OCI-LY3 (cell line): ENCODE results near the gene SLC16A5.

Source experiments
- H2AFZ ChIP-seq: fragments of 200-600, 300-600 bp; shearing (Covaris generic); 2 replicates; pipeline ENCODE4 v1.6.0; 2014; ENCODE audit warnings: antibody characterized with exemption, low read depth, low read length
- H3K27ac ChIP-seq: fragments of 200-600, 300-600 bp; sonication (generic); 2 replicates; pipeline ENCODE4 v1.5.1; 2014; ENCODE audit warnings: mild to moderate bottlenecking, low read length, moderate library complexity, mixed read lengths
- H3K27me3 ChIP-seq: fragments of 200-600, 300-600 bp; sonication (generic); 2 replicates; pipeline ENCODE4 v1.6.1; 2014; ENCODE audit warnings: low read depth, low read length, mixed read lengths
- H3K36me3 ChIP-seq: fragments of 200-600, 300-600 bp; sonication (generic); replicated peaks from 2 replicates; pipeline ENCODE3; 2014; ENCODE audit warnings: low read depth, low read length, mixed read lengths
- H3K4me1 ChIP-seq: fragments of 300-600, 200-600 bp; sonication (generic); 2 replicates; pipeline ENCODE4 v1.6.1; 2014; ENCODE audit warnings: low read length, mixed read lengths
- H3K4me2 ChIP-seq: fragments of 200-600, 300-600 bp; sonication (generic); 2 replicates; pipeline ENCODE4 v1.6.1; 2014; ENCODE audit warnings: low read length, mixed read lengths
- H3K4me3 ChIP-seq: fragments of 300-600, 200-600 bp; sonication (generic); 2 replicates; pipeline ENCODE4 v1.5.1; 2014; ENCODE audit warnings: antibody characterized with exemption, mild to moderate bottlenecking, low read length, moderate library complexity
- H3K79me2 ChIP-seq: fragments of 300-600, 200-600 bp; shearing (Covaris generic); 2 replicates; pipeline ENCODE4 v1.6.1; 2014; ENCODE audit warnings: mild to moderate bottlenecking, low read length, mixed read lengths
- H3K9ac ChIP-seq: fragments of 300-600, 200-600 bp; shearing (Covaris generic); 2 replicates; pipeline ENCODE4 v1.6.0; 2014; ENCODE audit warnings: mild to moderate bottlenecking, low read length, moderate library complexity
- H3K9me3 ChIP-seq: fragments of 200-600, 300-600 bp; shearing (Covaris generic); 2 replicates; pipeline ENCODE4 v1.6.1; 2014; ENCODE audit warnings: low read length, mixed read lengths; ENCODE audit not compliant: insufficient read depth
- H4K20me1 ChIP-seq: fragments of 200-600, 300-600 bp; sonication (generic); 2 replicates; pipeline ENCODE4 v1.6.1; 2016; ENCODE audit warnings: low read length, mixed read lengths; ENCODE audit not compliant: insufficient read depth
- CTCF ChIP-seq: fragments of 200-600, 300-600 bp; sonication (generic); IDR thresholded peaks from 2 replicates; pipeline ENCODE4 v1.5.1; 2014; ENCODE audit warnings: antibody characterized with exemption, low read length, low read depth
- EZH2phosphoT487 ChIP-seq: fragments of 200-600 bp; shearing (Covaris generic); IDR thresholded peaks from 2 replicates; pipeline ENCODE4 v1.6.1; 2018; ENCODE audit warnings: antibody characterized with exemption, mixed run types, low read depth

SLC16A5 gene

GRCh38 chr17:75152922-75153779, 65.4 kb downstream of the SLC16A5 start:
- Histone ChIP-seq H3K27ac (peak overlapping the region; percentile 66), H3K9ac (peak overlapping the region; percentile 79), H3K79me2 (peaks cover 61% of the 10 kb centered on the region), H3K4me1 (peaks cover 27% of the 10 kb centered on the region), H3K27me3 (no peaks in the 10 kb centered on the region), H3K9me3 (no peaks in the 10 kb centered on the region), H3K4me3 (peak overlapping the region; percentile 82), H2AFZ (no peak overlapping the region), H4K20me1 (peaks cover 28% of the 10 kb centered on the region), H3K4me2 (peak overlapping the region; percentile 92), H3K36me3 (peaks cover 16% of the 10 kb centered on the region)
- TF ChIP-seq CTCF (no peak), EZH2phosphoT487 (no peak)

GRCh38 chr17:75153780-75154194, 66.0 kb downstream of the SLC16A5 start:
- peak overlapping the region; percentile 82 for H3K4me3 ChIP-seq
- H3K9ac ChIP-seq, result peak overlapping the region; percentile 79
- peaks cover 21% of the 10 kb centered on the region for H3K4me1 ChIP-seq
- TF ChIP-seq CTCF (no peak), EZH2phosphoT487 (no peak)
- H3K27me3 ChIP-seq, result no peaks in the 10 kb centered on the region
- H3K36me3 ChIP-seq, result peaks cover 9% of the 10 kb centered on the region
- H4K20me1 ChIP-seq, result peaks cover 22% of the 10 kb centered on the region
- no peak overlapping the region for H2AFZ ChIP-seq
- H3K9me3 ChIP-seq, result no peaks in the 10 kb centered on the region
- peaks cover 55% of the 10 kb centered on the region for H3K79me2 ChIP-seq
- peak overlapping the region; percentile 66 for H3K27ac ChIP-seq
- peak overlapping the region; percentile 92 for H3K4me2 ChIP-seq

GRCh38 chr17:75154195-75155106, 66.7 kb downstream of the SLC16A5 start, which contains the start of gene JPT1:
JPT1 (minus strand) TSS chr17:75154512; CDS start chr17:75154397, 115 bp downstream.
- Histone ChIP-seq H3K9me3 (no peaks in the 10 kb centered on the region), H3K27me3 (no peaks in the 10 kb centered on the region), H3K36me3 (peaks cover 11% of the 10 kb centered on the region), H3K9ac (peak within 1 kb of the TSS; percentile 79), H3K4me2 (peak within 1 kb of the TSS; percentile 92), H3K79me2 (peaks cover 48% of the 10 kb centered on the region), H3K4me3 (peak within 1 kb of the TSS; percentile 82), H3K27ac (peak within 1 kb of the TSS; percentile 71), H4K20me1 (peaks cover 18% of the 10 kb centered on the region), H3K4me1 (peaks cover 17% of the 10 kb centered on the region), H2AFZ (0 out of 2 replicates have a peak within 1 kb of the TSS, but pooled peaks have one; percentile 40)
- no peak for TF ChIP-seq EZH2phosphoT487
- no peak for TF ChIP-seq CTCF

- Histone ChIP-seq H2AFZ (0 out of 2 replicates have a peak overlapping the region, but pooled peaks have one; percentile 40), H3K4me3 (peak overlapping the region; percentile 67), H3K27ac (peak overlapping the region; percentile 71), H3K9me3 (no peaks in the 10 kb centered on the region), H3K79me2 (peaks cover 41% of the 10 kb centered on the region), H3K27me3 (no peaks in the 10 kb centered on the region), H3K36me3 (peaks cover 11% of the 10 kb centered on the region), H3K4me2 (peak overlapping the region; percentile 91), H4K20me1 (peaks cover 13% of the 10 kb centered on the region), H3K9ac (peak overlapping the region; percentile 50; the same call in 1 of the 2 replicates), H3K4me1 (peaks cover 17% of the 10 kb centered on the region)
- TF ChIP-seq EZH2phosphoT487, result no peak
- no peak for TF ChIP-seq CTCF
These were observed 67.4 kb downstream of the SLC16A5 start for GRCh38 chr17:75155191-75155601.
